Endothelial cell of umbilical vein (primary cell): ENCODE data around the gene CAMSAP1. TPM values are rescaled to one million over a fixed set of nuclear protein-coding genes. Genes with fewer than 3 reads are reported as not detected.

ENCODE experiments used
- BruUV-seq: library from RNA; stranded (reverse); fragments of 400-500 nt; replicated peaks from 2 replicates; lab custom pipeline; 2021; lab: Mats Ljungman, UMichigan
- CTCF ChIA-PET: fragments of 300-600, 350-600 bp; sonication (Branson Sonifier 250); formaldehyde crosslinking; loops from one replicate; lab custom pipeline; 2021; ENCODE audit warnings: antibody characterized with exemption, inconsistent platforms; lab: Charles Lee
- POLR2A ChIA-PET: fragments of 300-600, 350-600 bp; sonication (Branson Sonifier 250); formaldehyde crosslinking; loops from one replicate; lab custom pipeline; 2021; ENCODE audit warnings: antibody characterized with exemption, inconsistent platforms; lab: Charles Lee
- DNase-seq: peaks from one replicate; pipeline ENCODE4 v3.0.0-alpha.2; 2011; ENCODE audit warnings: low read depth, low spot score
- FAIRE-seq: peaks from 2 replicates; lab custom pipeline; 2011; peaks lifted over from hg19 to GRCh38; lab: Jason Lieb, UNC
- H2AFZ ChIP-seq: 2 replicates; pipeline ENCODE4 v1.6.0; 2012; ENCODE audit warnings: low read depth, low read length, control low read depth, inconsistent platforms
- H3K27ac ChIP-seq: 2 replicates; pipeline ENCODE4 v1.5.1; 2011; ENCODE audit warnings: low read depth, mild to moderate bottlenecking, control low read depth, low read length, moderate library complexity; ENCODE audit not compliant: insufficient read depth
- H3K27me3 ChIP-seq, 2 experiments: 2 replicates each; pipeline versions ENCODE4 v1.6.0 to v1.6.1; 2011; ENCODE audit warnings: low read length in 2 of 2, mixed read lengths in 1 of 2; ENCODE audit not compliant: control insufficient read depth in 2 of 2, insufficient read depth in 2 of 2
- H3K36me3 ChIP-seq, 2 experiments: 2 replicates in 1 of 2; 3 replicates in 1 of 2; pipeline ENCODE4 v1.5.1; 2011; ENCODE audit warnings: low read length in 2 of 2, mild to moderate bottlenecking in 1 of 2, moderate library complexity in 1 of 2; ENCODE audit not compliant: control insufficient read depth in 2 of 2, insufficient read depth in 2 of 2; ENCODE audit errors: extremely low read depth in 1 of 2
- H3K4me1 ChIP-seq: 3 replicates; pipeline ENCODE4 v1.5.1; 2011; ENCODE audit warnings: mild to moderate bottlenecking, low read length; ENCODE audit not compliant: control insufficient read depth, insufficient read depth; ENCODE audit errors: extremely low read depth
- H3K4me2 ChIP-seq: 2 replicates; pipeline ENCODE4 v1.6.1; 2011; ENCODE audit warnings: low read length, control low read depth, mixed read lengths; ENCODE audit not compliant: insufficient read depth
- H3K4me3 ChIP-seq, 3 experiments: fragments of 200-600 bp in 1 of 3; sonication (generic), shearing (Covaris generic) in 1 of 3; replicated peaks in 1 of 3; 2 replicates each; pipeline ENCODE4 v1.5.1; 2011 to 2016; ENCODE audit warnings: control low read depth in 3 of 3, low read length in 3 of 3, mild to moderate bottlenecking in 2 of 3, inconsistent platforms in 1 of 3, low read depth in 1 of 3, moderate library complexity in 1 of 3; ENCODE audit not compliant: insufficient read depth in 1 of 3
- H3K79me2 ChIP-seq: 2 replicates; pipeline ENCODE4 v1.6.0; 2012; ENCODE audit warnings: low read length, inconsistent platforms; ENCODE audit not compliant: control insufficient read depth, insufficient read depth
- H3K9ac ChIP-seq: replicated peaks from 2 replicates; pipeline ENCODE3; 2011; ENCODE audit warnings: low read length, control low read depth; ENCODE audit not compliant: insufficient read depth; ENCODE audit errors: extremely low read depth
- H3K9me1 ChIP-seq: replicated peaks from 3 replicates; pipeline ENCODE4 v1.6.0; 2011; ENCODE audit warnings: mild to moderate bottlenecking, low read length; ENCODE audit not compliant: control insufficient read depth, insufficient read depth; ENCODE audit errors: extremely low read depth
- H3K9me3 ChIP-seq: replicated peaks from 2 replicates; pipeline ENCODE4 v1.5.1; 2012; ENCODE audit warnings: low read length, inconsistent platforms; ENCODE audit not compliant: control insufficient read depth, insufficient read depth
- H4K20me1 ChIP-seq: replicated peaks from 2 replicates; pipeline ENCODE3; 2011; ENCODE audit warnings: mild to moderate bottlenecking, low read length; ENCODE audit not compliant: control insufficient read depth, insufficient read depth; ENCODE audit errors: extremely low read depth
- EZH2 ChIP-seq: IDR thresholded peaks from 2 replicates; pipeline ENCODE4 v1.6.1; 2012; ENCODE audit warnings: borderline replicate concordance, low read depth, mild to moderate bottlenecking, moderate library complexity, low read length, inconsistent platforms; ENCODE audit not compliant: severe bottlenecking
- FOS ChIP-seq: IDR thresholded peaks from 2 replicates; pipeline ENCODE4 v1.6.1; 2011; ENCODE audit warnings: mild to moderate bottlenecking, low read length, moderate library complexity, borderline replicate concordance; ENCODE audit not compliant: insufficient read depth
- GATA2 ChIP-seq: IDR thresholded peaks from 2 replicates; pipeline ENCODE4 v1.7.0; 2011; ENCODE audit warnings: low read depth, mild to moderate bottlenecking, moderate library complexity, mixed read lengths, low read length; ENCODE audit not compliant: insufficient read length, insufficient read depth
- JUN ChIP-seq: IDR thresholded peaks from 2 replicates; pipeline ENCODE4 v1.6.1; 2011; ENCODE audit warnings: borderline replicate concordance, low read depth; ENCODE audit not compliant: insufficient read length, insufficient read depth
- MYC ChIP-seq: IDR thresholded peaks from one replicate; pipeline ENCODE4 v1.6.1; 2011; ENCODE audit warnings: mild to moderate bottlenecking, low read depth, low read length
- POLR2A ChIP-seq: IDR thresholded peaks from 2 replicates; pipeline ENCODE4 v1.6.1; 2012; ENCODE audit warnings: low read depth, mild to moderate bottlenecking, control low read depth, low read length
- POLR2AphosphoS5 ChIP-seq: IDR thresholded peaks from 2 replicates; pipeline ENCODE4 v1.6.1; 2012; ENCODE audit warnings: low read depth, mild to moderate bottlenecking, control low read depth, low read length, moderate library complexity; ENCODE audit not compliant: insufficient read depth
- dilution Hi-C: fragments of 300-500 bp; cut with MboI; formaldehyde crosslinking; loops from one replicate; pipeline ENCODE4 v1.15.0; 2019; ENCODE audit warnings: low sequenced_read_pairs; ENCODE audit not compliant: extremely low pct_ligation_motif_present
- intact Hi-C: fragments of 100-400 bp; cut with micrococcal nuclease; formaldehyde crosslinking; loops from one replicate; pipeline ENCODE4 v1.10.0; 2022
- polyA plus RNA-seq, 4 experiments: library from polyadenylated mRNA; depleted of rRNA in 3 of 4; stranded (reverse) in 3 of 4; unstranded in 1 of 4; fragments of >200 nt; gene quantifications; 2 replicates each; pipeline versions ENCODE4 v1.2.1 to v1.2.3, GENCODE V29; 2011 to 2012; ENCODE audit warnings: missing spikeins in 1 of 4
- total RNA-seq: library from RNA; stranded (reverse); gene quantifications from 2 replicates; pipeline ENCODE4 v1.2.3, GENCODE V29; 2021
- TF ChIP-seq, protein P1 (sequence below), 2 donors: IDR thresholded peaks; 1 replicate in 1 of 2; 2 replicates in 1 of 2; pipeline ENCODE4 v1.5.1; 2011; ENCODE audit warnings: low read length in 2 of 2, mild to moderate bottlenecking in 2 of 2, moderate library complexity in 2 of 2, control low read depth in 1 of 2, inconsistent platforms in 1 of 2, low read depth in 1 of 2; ENCODE audit not compliant: insufficient read depth in 1 of 2; ENCODE audit errors: extremely low read depth in 1 of 2
- TF ChIP-seq, protein P2 (sequence below): IDR thresholded peaks from 2 replicates; pipeline ENCODE4 v1.6.1; 2011; ENCODE audit not compliant: insufficient read depth, insufficient read length

The CAMSAP1 gene
- total and polyA plus RNA-seq, 2 donors (not counting 3 experiments of a cell fraction or from before 2014, with no cell fraction given), result 8.1 to 25.5 TPM

DNA sequence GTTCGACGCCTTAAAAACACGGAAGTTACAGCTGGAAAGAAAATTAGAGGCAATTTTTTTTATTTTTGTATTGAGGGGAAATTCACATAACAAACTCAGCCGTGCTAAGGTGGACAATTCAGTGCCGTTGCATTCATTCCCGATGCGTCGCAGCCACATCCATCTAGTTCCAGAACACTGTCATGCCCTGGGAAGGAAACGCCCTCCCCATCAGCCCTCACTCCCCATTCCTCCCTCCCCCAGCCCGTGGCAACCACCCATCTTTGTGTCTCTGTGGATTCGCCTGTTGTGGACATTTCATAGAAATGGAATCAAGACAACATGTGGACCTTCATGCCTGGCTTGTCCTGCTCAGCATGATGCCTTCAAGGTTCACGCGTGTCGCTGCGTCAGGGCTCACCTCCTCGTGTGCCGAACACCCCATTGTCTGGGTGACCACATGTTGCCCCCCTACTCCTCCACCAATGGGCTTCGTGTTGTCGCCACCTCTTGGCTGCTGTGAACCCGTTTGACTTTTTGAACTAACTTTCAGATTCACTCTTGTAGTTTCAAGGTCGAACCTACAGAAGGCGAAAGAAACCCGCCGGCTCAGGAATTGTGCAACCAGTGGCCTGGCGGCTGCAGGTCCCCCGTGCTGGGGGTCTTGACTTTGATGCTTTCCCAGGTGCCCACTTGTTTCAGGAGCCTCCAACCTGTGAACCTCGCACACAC is 17.4 kb upstream of the CAMSAP1 start:
- Histone ChIP-seq H3K79me2 (no peaks in the 10 kb centered on the region), H3K9ac (no peak overlapping the region), H3K9me1 (no peaks in the 10 kb centered on the region), H3K36me3 (no peaks in the 10 kb centered on the region), H3K9me3 (no peaks in the 10 kb centered on the region), H4K20me1 (no peaks in the 10 kb centered on the region), H3K4me1 (peaks cover 7% of the 10 kb centered on the region), H3K4me3 (no peak overlapping the region), H3K4me2 (no peak overlapping the region), H3K27me3 (no peaks in the 10 kb centered on the region), H3K27ac (no peak overlapping the region), H2AFZ (no peak overlapping the region)
- TF ChIP-seq JUN (no peak), POLR2A (no peak), POLR2AphosphoS5 (no peak)
- dilution Hi-C loops, result no loop called here
- POLR2A ChIA-PET, result no interaction called here
- BruUV-seq, result no TSS peak
- intact Hi-C loops, result loop anchor here (10.0 kb wide), 1 partner anchor 320 kb away; no protein-coding TSS in a partner anchor
- no peak for FAIRE-seq
- DNase-seq, result no peak
- CTCF ChIA-PET, result no interaction called here

DNA sequence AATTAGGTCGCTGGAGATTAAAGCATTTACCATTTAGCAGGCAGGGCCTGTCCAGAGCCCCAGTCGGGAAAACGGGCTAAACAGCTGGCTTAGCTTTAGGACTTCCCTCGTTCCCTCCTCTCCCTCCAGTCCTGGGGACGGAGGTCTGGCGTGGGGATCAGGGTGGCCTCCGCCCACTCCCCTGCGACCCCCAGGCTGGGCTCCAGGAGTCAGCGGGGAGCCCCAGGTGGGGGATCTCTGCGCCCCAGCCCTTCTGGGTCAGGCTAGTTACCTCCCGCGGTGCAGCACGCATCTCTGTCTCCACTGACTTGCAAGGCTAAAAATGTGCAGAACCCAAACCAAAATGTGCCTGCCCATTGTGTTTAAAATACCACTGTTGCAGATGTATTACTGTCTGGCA is 16.2 kb upstream of the CAMSAP1 start:
- Histone ChIP-seq H3K9me3 (no peaks in the 10 kb centered on the region), H3K4me2 (no peak overlapping the region), H3K9ac (no peak overlapping the region), H3K36me3 (no peaks in the 10 kb centered on the region), H3K4me3 (no peak overlapping the region), H3K27ac (no peak overlapping the region), H2AFZ (no peak overlapping the region), H3K9me1 (no peaks in the 10 kb centered on the region), H3K79me2 (no peaks in the 10 kb centered on the region), H4K20me1 (no peaks in the 10 kb centered on the region), H3K27me3 (no peaks in the 10 kb centered on the region), H3K4me1 (peaks cover 7% of the 10 kb centered on the region)
- FAIRE-seq (no peak), DNase-seq (no peak)
- dilution Hi-C loops (no loop called here), intact Hi-C loops (loop anchor here (10.0 kb wide), 1 partner anchor 319 kb away; no protein-coding TSS in a partner anchor)
- TF ChIP-seq EZH2 (no peak), MYC (no peak), POLR2A (no peak), POLR2AphosphoS5 (no peak), JUN (no peak), GATA2 (no peak), FOS (no peak)
- TF ChIP-seq, protein P1, sequence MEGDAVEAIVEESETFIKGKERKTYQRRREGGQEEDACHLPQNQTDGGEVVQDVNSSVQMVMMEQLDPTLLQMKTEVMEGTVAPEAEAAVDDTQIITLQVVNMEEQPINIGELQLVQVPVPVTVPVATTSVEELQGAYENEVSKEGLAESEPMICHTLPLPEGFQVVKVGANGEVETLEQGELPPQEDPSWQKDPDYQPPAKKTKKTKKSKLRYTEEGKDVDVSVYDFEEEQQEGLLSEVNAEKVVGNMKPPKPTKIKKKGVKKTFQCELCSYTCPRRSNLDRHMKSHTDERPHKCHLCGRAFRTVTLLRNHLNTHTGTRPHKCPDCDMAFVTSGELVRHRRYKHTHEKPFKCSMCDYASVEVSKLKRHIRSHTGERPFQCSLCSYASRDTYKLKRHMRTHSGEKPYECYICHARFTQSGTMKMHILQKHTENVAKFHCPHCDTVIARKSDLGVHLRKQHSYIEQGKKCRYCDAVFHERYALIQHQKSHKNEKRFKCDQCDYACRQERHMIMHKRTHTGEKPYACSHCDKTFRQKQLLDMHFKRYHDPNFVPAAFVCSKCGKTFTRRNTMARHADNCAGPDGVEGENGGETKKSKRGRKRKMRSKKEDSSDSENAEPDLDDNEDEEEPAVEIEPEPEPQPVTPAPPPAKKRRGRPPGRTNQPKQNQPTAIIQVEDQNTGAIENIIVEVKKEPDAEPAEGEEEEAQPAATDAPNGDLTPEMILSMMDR (IDR thresholded peaks at IDR 0.05; ENCODE audit: extremely low read depth in 1 of 2, insufficient read depth in 1 of 2, low read depth in 1 of 2, low read length in 2 of 2), result no peak
- TF ChIP-seq, protein P2, sequence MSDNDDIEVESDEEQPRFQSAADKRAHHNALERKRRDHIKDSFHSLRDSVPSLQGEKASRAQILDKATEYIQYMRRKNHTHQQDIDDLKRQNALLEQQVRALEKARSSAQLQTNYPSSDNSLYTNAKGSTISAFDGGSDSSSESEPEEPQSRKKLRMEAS, result no peak
- ChIA-PET CTCF (no interaction called here), POLR2A (no interaction called here)
- no TSS peak for BruUV-seq
